NCI-H1694 (cell line): ENCODE results near the gene BEX5.
"Not testable (repeated sequence)": the region's sequence is repeated elsewhere in the genome, so short reads cannot be mapped to it uniquely, and the experiment has no call there.

ENCODE experiments used
- DNase-seq: peaks from one replicate; lab custom pipeline; 2025; lab: John Stamatoyannopoulos, UW

The BEX5 gene

DNA sequence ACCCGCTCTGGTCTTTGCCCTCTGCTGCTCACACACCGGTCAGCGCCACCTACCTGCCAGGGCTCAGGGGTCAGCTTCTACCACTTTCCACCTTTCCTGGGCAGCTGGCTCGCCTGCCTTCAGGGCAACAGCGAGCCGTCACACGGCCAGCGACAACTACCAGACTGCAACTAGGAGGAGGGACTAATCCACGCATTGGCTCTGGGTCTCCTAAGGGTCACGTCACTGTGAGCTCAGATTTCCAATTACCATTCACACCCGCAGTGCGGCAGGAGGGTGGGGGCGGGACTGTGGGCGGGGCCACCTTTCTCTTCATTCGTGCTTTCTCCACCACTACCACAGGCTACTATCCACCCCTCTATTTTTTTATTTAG, at the start of gene BEX5:
BEX5 (minus strand) TSS at position 172 of the 374 bp plus-strand sequence. CDS start 1,712 bp downstream, outside the sequence.
- peak; percentile 85 for DNase-seq

DNA sequence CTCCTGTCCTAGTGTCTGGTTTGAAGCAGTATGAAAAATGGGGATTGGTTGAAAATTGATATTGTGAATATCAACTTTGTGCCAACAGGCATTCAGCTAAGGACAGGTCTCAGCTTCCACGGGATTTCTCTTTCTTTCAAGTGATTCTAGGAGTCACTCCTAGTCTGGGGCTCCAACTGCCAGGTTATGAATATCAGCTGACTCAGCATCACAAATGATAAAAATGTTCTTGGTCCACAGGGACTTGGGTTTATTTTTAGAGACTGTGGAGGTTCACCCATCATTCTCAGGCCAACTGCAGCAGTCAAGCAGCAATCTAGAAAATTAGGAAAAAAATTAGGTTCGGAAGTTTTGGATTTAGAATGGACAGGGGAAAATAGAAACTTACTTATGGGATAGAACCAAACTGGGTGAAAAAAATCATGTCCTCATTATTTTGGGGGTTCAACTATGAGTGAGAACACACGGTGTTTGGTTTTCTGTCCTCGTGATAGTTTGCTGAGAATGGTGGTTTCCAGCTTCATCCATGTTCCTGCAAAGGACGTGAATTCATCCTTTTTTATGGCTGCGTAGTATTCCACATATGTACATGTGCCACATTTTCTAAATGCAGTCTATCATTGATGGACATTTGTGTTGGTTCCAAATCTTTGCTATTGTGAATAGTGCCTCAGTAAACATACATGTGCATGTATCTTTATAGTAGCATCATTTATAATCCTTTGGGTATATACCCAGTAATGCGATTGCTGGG, 30.4 kb upstream of the BEX5 start:
- no peak for DNase-seq

DNA sequence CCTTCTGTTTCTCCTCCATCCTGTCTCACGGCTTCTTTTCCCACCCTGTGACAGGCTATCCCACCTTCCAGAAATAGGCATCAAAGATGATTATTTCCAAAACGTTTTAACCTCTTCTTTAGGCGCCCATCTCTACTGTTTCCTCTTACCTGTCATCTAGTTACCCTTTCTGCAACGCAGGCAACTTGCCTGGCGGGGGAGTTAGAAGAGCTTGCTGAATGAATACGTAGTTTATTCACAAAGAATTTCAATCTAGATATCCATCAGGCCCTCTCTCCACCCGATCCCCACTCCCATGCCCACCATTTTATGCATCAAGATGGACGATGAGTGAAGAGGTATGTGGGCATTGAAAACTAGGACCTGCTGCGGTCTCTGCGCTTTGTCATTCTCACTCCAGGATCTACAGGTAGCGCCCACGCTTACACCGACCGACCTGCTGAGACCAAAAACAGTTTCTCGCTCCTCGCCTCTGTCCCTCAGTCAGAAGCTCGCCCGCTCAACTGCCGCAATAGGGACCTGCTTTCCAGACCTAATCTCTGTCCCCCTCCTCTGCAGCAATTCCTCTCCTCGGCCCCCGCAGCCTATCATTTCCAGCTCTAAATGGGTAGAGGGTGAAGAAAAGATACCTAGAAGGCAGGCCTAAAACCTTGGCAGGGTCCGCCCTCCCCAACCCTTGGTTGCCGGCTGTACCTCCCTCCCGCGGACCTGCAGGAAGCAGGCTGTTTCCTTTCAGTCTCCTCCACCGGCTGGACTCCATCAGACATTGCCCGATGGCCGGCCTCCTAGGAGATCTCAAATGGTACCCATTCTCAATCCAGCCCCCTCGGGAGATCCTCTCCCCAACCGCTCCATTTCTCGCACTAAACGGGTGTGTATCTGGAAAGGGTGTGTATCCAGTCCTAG, 624 bp downstream of the BEX5 start:
- peak; percentile 19 for DNase-seq

DNA sequence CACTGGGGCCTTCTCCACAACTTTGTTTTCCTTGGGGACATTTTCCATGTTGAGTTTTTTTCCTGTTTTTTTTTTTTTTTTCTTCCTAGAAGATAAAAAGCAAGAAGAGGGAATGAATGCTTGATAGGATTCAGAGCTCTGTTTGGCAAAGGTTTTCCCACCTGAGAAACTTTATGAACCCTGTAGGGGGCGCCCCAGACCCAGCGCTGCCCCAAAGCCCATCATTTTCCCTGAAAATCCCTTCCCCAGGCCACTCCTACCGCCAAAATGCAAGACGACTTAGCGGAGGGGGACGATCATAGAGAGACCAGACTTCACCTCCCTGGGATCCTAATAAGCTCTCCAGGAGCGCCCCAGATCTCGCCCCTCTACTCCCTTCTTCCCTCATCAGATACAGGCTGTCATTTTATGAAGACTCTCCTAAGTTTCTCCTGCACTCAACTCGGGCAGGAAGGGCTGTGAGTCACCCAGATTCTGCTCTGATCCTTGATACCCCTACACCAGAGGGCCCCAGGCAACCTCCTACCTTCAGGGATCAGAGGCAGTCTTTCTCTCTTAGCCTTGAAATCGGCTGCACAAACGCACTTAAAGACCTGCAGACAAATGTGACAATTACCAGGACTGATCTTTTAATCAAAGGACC, 1.4 kb downstream of the BEX5 start:
- peak; percentile 44 for DNase-seq

DNA sequence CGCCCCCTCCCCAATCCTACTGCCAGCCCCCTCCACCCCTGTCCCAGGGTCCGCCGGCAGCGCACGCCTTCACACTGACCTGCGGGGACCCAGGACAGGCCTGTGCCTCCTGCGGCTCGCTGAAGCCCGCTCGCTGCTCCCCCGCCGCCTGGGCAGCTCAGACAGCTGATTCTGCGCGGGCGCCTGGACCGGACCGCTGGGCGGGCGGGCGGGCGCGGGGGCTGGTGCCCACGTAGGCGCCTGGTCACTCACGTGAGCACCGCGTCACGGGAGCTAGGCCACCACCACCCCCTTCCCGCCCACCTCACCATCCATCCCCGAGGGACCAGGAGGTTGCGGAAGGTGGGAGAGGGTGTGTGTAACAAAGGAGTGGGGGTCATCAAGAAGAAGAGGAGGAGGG, 13.5 kb downstream of the BEX5 start, which contains the start of gene TCEAL6:
TCEAL6 (minus strand) TSS at position 208 of the 400 bp plus-strand sequence.
- DNase-seq, result not testable (repeated sequence)

DNA sequence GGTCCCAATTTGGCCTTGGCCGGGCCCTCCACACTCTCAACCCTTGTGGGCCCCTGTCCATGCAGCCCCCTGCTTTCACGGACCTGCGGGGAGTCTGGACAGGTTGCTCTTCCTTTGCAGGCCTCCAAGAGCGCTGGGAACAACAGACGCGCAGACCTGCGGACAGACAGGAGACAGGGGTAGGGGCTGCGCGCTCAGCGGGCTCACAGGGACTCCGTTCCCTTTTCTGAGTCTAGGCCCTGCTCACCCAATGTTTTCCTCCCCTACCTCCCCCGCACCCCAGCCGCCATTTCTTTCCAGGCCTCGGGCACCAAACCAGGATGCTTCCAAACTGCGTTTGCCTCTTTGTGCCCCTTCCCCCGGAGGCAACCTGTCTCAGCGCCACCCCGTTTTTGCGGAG, 14.1 kb downstream of the BEX5 start:
- not testable (repeated sequence) for DNase-seq

DNA sequence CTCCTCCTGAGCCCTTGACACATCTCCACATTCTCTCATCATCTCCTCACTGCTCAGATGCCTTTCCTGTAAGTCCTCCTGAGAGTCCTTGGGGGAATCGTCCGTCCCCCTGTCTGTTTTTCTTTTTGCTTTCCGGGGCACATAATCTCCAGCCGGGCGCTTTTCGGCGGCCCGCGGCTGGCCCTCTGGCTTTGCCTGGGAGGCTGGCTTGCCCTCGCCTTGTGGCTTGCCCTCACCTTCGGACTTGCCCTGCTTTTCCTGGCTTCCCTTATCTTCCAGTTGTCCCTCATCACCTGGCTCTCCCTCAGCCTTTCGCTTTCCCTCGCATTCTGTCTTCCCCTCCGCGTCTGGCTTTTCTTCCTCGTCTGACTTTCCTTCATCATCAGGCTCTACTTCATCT, 14.9 kb downstream of the BEX5 start:
- not testable (repeated sequence) for DNase-seq

DNA sequence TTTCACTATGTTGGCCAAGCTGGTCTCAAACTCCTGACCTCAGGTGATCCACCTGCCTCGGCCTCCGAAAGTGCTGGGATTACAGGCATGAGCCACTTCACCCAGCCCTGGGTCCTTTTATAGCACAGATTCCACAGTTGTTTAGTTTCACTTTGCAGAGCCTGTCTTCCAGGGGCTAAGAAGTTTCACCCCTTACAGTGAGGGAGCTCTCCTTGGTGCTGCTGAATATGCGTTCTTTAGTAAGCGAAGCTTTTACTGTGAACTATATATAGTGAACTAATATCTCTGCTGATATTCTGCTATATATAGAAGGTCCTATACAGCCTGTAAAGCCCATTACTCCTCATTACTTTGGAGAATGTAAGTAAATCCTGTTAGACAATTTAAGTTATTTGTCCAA, 17.7 kb downstream of the BEX5 start:
- DNase-seq, result no peak

DNA sequence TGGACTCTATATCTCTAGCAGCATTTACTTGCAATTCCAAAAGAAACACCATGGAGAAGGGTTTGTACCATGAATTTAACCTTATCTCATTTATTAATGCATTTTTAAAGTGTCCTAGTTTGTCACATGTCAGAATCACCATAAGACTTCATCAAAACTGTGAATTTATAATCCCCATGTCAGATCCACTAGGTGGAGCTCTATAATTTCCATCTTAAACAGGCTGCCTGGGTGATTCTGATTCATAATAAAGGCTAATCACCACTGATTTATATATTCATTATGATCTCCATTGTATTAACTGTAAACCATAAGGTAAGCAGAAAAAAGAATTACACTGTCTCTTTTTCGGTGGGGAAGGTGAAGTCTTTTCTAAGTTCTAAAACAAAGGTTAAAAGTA, 26.3 kb downstream of the BEX5 start:
- DNase-seq, result peak; percentile 13

DNA sequence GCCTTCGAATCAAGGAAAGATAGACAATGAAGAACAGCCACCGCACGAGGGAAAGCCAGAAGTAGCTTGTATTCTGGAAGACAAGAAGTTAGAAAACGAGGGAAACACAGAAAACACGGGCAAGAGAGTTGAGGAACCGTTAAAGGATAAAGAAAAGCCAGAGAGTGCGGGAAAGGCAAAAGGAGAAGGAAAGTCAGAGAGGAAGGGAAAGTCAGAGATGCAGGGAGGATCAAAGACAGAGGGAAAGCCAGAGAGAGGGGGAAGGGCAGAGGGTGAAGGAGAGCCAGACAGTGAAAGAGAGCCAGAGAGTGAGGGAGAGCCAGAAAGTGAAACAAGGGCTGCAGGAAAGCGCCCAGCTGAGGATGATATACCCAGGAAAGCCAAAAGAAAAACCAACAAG, 28.9 kb downstream of the BEX5 start:
- no peak for DNase-seq

DNA sequence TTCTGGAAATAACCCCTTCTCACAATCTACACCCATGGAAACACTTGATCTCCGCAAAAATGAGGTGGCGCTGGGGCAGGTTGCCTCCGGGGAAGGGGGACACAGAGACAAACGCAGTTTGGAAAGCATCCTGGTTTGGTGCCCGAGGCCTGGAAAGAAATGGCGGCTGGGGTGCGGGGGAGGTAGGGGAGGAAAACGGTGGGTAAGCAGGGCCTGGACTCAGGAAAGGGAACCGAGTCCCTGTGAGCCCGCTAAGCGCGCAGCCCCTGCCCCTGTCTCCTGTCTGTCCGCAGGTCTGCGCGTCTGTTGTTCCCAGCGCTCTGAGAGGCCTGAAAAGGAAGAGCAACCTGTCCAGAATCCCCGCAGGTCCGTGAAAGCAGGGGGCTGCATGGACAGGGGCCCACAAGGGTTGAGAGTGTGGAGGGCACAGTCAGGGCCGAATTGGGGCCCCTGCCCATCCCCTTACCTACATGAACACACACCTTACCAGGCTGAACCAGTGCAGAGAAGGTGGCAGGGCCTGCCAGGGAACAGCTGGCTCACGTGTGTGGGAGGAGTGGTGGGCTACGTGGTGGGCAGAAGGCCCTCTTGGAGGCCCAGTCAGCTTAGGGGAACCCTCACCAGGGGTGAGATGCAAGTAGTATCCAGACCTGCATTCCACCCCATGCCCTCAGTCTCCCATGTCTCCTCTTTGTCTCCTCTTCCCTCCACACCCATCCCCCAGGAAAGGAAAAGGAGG, 29.5 kb downstream of the BEX5 start:
- not testable (repeated sequence) for DNase-seq

DNA sequence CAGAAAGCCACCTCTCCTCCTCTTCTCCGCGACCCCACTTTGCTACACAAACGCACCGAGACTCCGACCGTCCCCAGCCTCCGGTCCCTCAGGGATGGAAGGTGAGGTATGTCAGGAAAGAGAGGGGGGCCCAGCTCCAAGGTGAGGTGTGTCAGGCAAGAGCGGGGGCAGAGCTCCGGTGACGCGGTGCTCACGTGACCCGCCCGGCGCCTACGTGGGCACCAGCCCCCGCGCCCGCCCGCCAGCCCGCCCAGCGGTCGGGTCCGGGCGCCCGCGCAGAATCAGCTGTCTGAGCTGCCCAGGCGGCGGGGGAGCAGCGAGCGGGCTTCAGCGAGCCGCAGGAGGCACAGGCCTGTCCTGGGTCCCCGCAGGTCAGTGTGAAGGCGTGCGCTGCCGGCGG, 30.3 kb downstream of the BEX5 start, which contains the start of gene TCEAL2:
TCEAL2 (plus strand) TSS at position 244 of the 400 bp plus-strand sequence. CDS start 1,152 bp downstream, outside the sequence.
- peak; percentile 12 for DNase-seq

DNA sequence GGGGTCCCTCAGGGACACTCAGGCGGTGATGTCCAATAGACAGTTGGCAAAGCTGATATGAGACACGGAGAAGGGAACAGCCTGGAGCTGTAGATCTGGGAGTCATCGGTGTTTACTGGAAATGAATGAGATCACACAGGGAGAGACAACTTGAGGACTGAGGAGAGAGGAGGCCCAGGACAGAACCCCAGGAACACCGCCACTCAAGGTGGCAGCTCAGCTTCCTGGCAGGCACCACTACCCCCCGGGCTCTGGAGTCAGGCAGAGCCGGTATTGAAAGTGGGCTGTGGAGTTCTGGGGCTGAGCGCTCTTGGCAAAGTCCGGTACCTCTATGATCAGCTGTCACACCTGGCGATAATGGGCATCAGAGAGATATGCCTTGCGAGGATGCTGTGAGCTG, 30.8 kb downstream of the BEX5 start:
- not testable (repeated sequence) for DNase-seq

DNA sequence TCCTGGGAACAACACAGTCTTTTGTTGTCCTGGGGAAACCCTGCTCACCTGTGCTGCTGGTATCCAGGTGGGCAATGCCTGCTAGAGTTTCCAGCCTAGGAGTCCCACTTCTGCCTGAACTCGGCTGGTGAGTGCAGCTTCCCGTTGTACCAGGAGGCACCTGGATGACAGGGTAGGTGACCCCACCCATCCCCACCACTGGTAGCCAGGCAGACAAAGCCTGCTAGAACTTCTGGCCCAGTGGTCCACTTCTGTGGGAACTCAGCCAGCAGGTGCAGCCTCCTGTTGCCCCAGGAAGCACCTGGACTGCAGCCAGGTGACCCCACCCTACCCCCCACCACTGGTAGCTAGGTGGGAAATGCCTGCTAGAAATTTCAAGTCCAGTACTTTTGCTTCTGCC, 40.0 kb downstream of the BEX5 start:
- no peak for DNase-seq

DNA sequence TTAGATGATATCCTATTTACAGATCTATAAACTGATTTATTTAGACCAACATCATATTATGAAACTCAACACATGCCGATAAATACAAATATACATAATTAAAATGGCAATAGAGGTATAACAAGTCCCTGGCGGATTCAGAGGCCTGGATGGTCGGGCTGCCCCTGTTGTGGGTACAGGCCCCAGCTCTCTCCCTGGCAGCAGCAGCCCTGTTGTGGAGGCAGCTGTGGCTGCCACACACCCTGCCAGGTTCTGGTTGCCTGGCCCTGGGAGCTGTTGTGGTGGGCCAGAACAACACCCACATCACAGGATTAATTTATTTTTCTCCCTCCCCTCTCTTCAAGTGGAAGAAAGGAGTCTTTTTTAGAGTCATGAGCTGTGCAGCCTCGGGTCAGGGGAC, 42.4 kb downstream of the BEX5 start:
- no peak for DNase-seq
